Right lobe of liver (tissue), 6 donors: ENCODE measurements around the gene BCOR. TPM values are rescaled to one million over a fixed set of nuclear protein-coding genes. Genes with fewer than 3 reads are reported as not detected.

Source experiments
- ATAC-seq, 4 donors: fragments of 200-7000 bp; cut with Tn5 transposase; one replicate each; pipeline ENCODE4 v1.9.1; 2020; ENCODE audit warnings: mild to moderate bottlenecking in 4 of 4, moderate library complexity in 4 of 4
- DNase-seq, 3 donors: peaks; one replicate each; pipeline ENCODE4 v3.0.0-alpha.2; 2020
- H3K27ac ChIP-seq, 3 donors: fragments of 200-600 bp; one replicate each; pipeline ENCODE4 v1.8.0; 2022
- H3K27me3 ChIP-seq, 2 donors: fragments of 200-600 bp; one replicate each; pipeline ENCODE4 v1.8.0; 2022
- H3K36me3 ChIP-seq, 4 donors: fragments of 200-600 bp; sonication (generic) in 1 of 4; one replicate each; pipeline versions ENCODE4 v1.5.1 to v1.8.0; 2017 to 2022; ENCODE audit warnings: control low read depth in 1 of 4
- H3K4me1 ChIP-seq, 4 donors: fragments of 200-600 bp; sonication (generic) in 1 of 4; one replicate each; pipeline versions ENCODE4 v1.5.1 to v1.8.0; 2017 to 2022; ENCODE audit warnings: control low read depth in 1 of 4
- H3K4me3 ChIP-seq, 3 donors: fragments of 200-600 bp; one replicate each; pipeline ENCODE4 v1.8.0; 2022
- H3K9me3 ChIP-seq, 4 donors: fragments of 200-600 bp; sonication (generic) in 1 of 4; one replicate each; pipeline versions ENCODE4 v1.5.1 to v1.8.0; 2017 to 2022; ENCODE audit warnings: control low read depth in 1 of 4
- CTCF ChIP-seq, 4 donors: fragments of 200-600 bp in 3 of 4; fragments of 450-650 bp in 1 of 4; IDR thresholded peaks; one replicate each; pipeline versions ENCODE4 v1.5.1 to v1.8.0; 2016 to 2022; ENCODE audit warnings: antibody characterized with exemption in 4 of 4, mild to moderate bottlenecking in 2 of 4
- POLR2A ChIP-seq: fragments of 450-650 bp; IDR thresholded peaks from one replicate; pipeline ENCODE4 v1.6.1; 2017; ENCODE audit warnings: antibody characterized with exemption, mild to moderate bottlenecking
- WGBS: methylation state at CpG from one replicate; pipeline ENCODE4 v1.1.6; 2018; ENCODE audit warnings: low coverage, low lambda C conversion rate; ENCODE audit not compliant: insufficient coverage; ENCODE audit errors: missing lambda C conversion rate; 5-methylcytosine and 5-hydroxymethylcytosine counted together
- intact Hi-C, 2 donors: fragments of 100-400 bp; cut with DNase I; formaldehyde crosslinking; loops; one replicate each; pipeline versions ENCODE4 v1.11.2 to v1.14.1; 2022
- total RNA-seq, 6 experiments: library from RNA; depleted of rRNA in 2 of 6; stranded (reverse); fragments of >200 nt in 2 of 6; fragmentation: NEBNext Ultra II Directional in 3 of 6; extraction: Animal tissue kit (Norgen Biotek cat#: 25700) in 3 of 6; gene quantifications; one replicate each; pipeline versions ENCODE4 v1.1.0 to v1.2.4, GENCODE V29; 2016 to 2023
- donor health status: DM: no; HTN: yes; CAD: no.
- donor health status: DM: no; HTN: no; CAD: no.
- donor health status: DM: no; HTN: no; CAD: no.
- donor health status: DM: no; HTN: yes; CAD: no.
- donor health status: DM: no; HTN: yes; CAD: no.

BCOR gene
- total RNA-seq, 6 experiments from 2014 or later = 9.4 to 16.6 (median 12.0) TPM

GRCh38 chrX:40088803-40089540 is 8.8 kb downstream of the BCOR start:
- TF ChIP-seq POLR2A (no peak), CTCF (IDR thresholded peaks at IDR 0.05) (no peak)
- peaks cover 0 to 38% (median 6%) of the 10 kb centered on the region in 4 donors for H3K4me1 ChIP-seq
- H3K4me3 ChIP-seq = no peak overlapping the region
- DNase-seq (peak in 1 of 3 donors; percentile 4), ATAC-seq (no peak)
- 24% methylated on average over 9 of the region's 9 CpGs for WGBS
- H3K9me3 ChIP-seq = no peaks in the 10 kb centered on the region
- H3K27me3 ChIP-seq = no peaks in the 10 kb centered on the region
- no peaks in the 10 kb centered on the region for H3K36me3 ChIP-seq
- intact Hi-C loops = no loop called here
- no peak overlapping the region for H3K27ac ChIP-seq

GRCh38 chrX:40088299-40088625 is 9.5 kb downstream of the BCOR start:
- Histone ChIP-seq H3K4me1 (peaks cover 0 to 41% (median 6%) of the 10 kb centered on the region in 4 donors), H3K27ac (no peak overlapping the region), H3K4me3 (no peak overlapping the region), H3K27me3 (no peaks in the 10 kb centered on the region), H3K36me3 (no peaks in the 10 kb centered on the region), H3K9me3 (no peaks in the 10 kb centered on the region)
- no peak for TF ChIP-seq POLR2A
- intact Hi-C loops = no loop called here
- no peak for DNase-seq
- 14% methylated on average over 5 of the region's 5 CpGs for WGBS
- ATAC-seq = no peak

- H3K4me1 ChIP-seq = peaks cover 0 to 47% (median 6%) of the 10 kb centered on the region in 4 donors
- DNase-seq = peak in 1 of 3 donors; percentile 45
- WGBS = 30% methylated on average over 13 of the region's 13 CpGs
- H3K36me3 ChIP-seq = no peaks in the 10 kb centered on the region
- H3K4me3 ChIP-seq = no peak overlapping the region
- intact Hi-C loops = no loop called here
- H3K9me3 ChIP-seq = no peaks in the 10 kb centered on the region
- peak in 1 of 4 donors; percentile 9 for ATAC-seq
- no peaks in the 10 kb centered on the region for H3K27me3 ChIP-seq
- TF ChIP-seq CTCF (IDR thresholded peaks at IDR 0.05) = no peak
- no peak for TF ChIP-seq POLR2A
- no peak overlapping the region for H3K27ac ChIP-seq
These were observed 10.1 kb downstream of the BCOR start for GRCh38 chrX:40087425-40088298.

- Histone ChIP-seq H3K27me3 (no peaks in the 10 kb centered on the region), H3K36me3 (no peaks in the 10 kb centered on the region), H3K4me3 (no peak overlapping the region), H3K4me1 (peaks cover 0 to 50% (median 6%) of the 10 kb centered on the region in 4 donors), H3K27ac (no peak overlapping the region), H3K9me3 (no peaks in the 10 kb centered on the region)
- intact Hi-C loops = no loop called here
- DNase-seq = peak in 2 of 3 donors; percentile 13
- WGBS = 53% methylated on average over 18 of the region's 30 CpGs
- no peak for ATAC-seq
- no peak for TF ChIP-seq POLR2A
- no peak for TF ChIP-seq CTCF (IDR thresholded peaks at IDR 0.05)
These were observed 11.0 kb downstream of the BCOR start for GRCh38 chrX:40086569-40087335.
